Caco-2 (cell line): ENCODE measurements around the gene COX6A2. TPM values are rescaled to one million over a fixed set of nuclear protein-coding genes. Genes with fewer than 3 reads are reported as not detected.

Source experiments
- BruUV-seq: library from RNA; stranded (reverse); fragments of 400-500 nt; replicated peaks from 2 replicates; lab custom pipeline; 2021; lab: Mats Ljungman, UMichigan
- CTCF ChIA-PET: fragments of 300-600 bp; sonication (Branson Sonifier 250); formaldehyde crosslinking; loops from one replicate; lab custom pipeline; 2022; ENCODE audit warnings: antibody characterized with exemption; lab: Charles Lee
- POLR2A ChIA-PET: fragments of 300-600 bp; sonication (Branson Sonifier 250); formaldehyde crosslinking; loops from one replicate; lab custom pipeline; 2022; ENCODE audit warnings: antibody characterized with exemption; lab: Charles Lee
- DNase-seq, 2 experiments: peaks; one replicate each; pipeline versions ENCODE4 v3.0.0 to v3.0.0-alpha.2; 2020 to 2022
- H3K27me3 ChIP-seq: replicated peaks from 2 replicates; pipeline ENCODE4 v1.6.0; 2011; ENCODE audit warnings: low read length; ENCODE audit not compliant: control insufficient read depth, insufficient read depth
- H3K36me3 ChIP-seq: 2 replicates; pipeline ENCODE4 v1.5.1; 2011; ENCODE audit warnings: low read length; ENCODE audit not compliant: control insufficient read depth, insufficient read depth
- H3K4me1 ChIP-seq: fragments of 250-450 bp; sonication (Bioruptor Pico); 2 replicates; pipeline ENCODE4 v1.5.1; 2020; ENCODE audit warnings: mild to moderate bottlenecking
- H3K4me3 ChIP-seq: 2 replicates; pipeline ENCODE4 v1.5.1; 2011; ENCODE audit warnings: low read depth, mild to moderate bottlenecking, control low read depth, low read length
- H3K9me3 ChIP-seq: fragments of 250-450 bp; sonication (Bioruptor Pico); 2 replicates; pipeline ENCODE4 v1.5.1; 2020; ENCODE audit warnings: mild to moderate bottlenecking, moderate library complexity
- H3K27ac Mint-ChIP-seq: one replicate; pipeline ENCODE4 v1.8.0; 2022; ENCODE audit warnings: mixed read lengths; ENCODE audit not compliant: unreplicated experiment
- H3K27me3 Mint-ChIP-seq: one replicate; pipeline ENCODE4 v1.8.0; 2022; ENCODE audit warnings: mixed read lengths; ENCODE audit not compliant: insufficient read depth, unreplicated experiment
- H3K36me3 Mint-ChIP-seq: one replicate; pipeline ENCODE4 v1.8.0; 2022; ENCODE audit warnings: mild to moderate bottlenecking, mixed read lengths; ENCODE audit not compliant: insufficient read depth, unreplicated experiment
- H3K4me1 Mint-ChIP-seq: one replicate; pipeline ENCODE4 v1.8.0; 2022; ENCODE audit warnings: low read depth, mixed read lengths; ENCODE audit not compliant: unreplicated experiment
- H3K4me3 Mint-ChIP-seq: one replicate; pipeline ENCODE4 v1.8.0; 2022; ENCODE audit warnings: mild to moderate bottlenecking, moderate library complexity, mixed read lengths; ENCODE audit not compliant: unreplicated experiment
- H3K9me3 Mint-ChIP-seq: one replicate; pipeline ENCODE4 v1.8.0; 2022; ENCODE audit warnings: mixed read lengths; ENCODE audit not compliant: unreplicated experiment
- CTCF ChIP-seq, 2 experiments: fragments of 200-600 bp in 1 of 2; IDR thresholded peaks; 1 replicate in 1 of 2; 2 replicates in 1 of 2; pipeline versions ENCODE4 v1.5.1 to v1.8.0; 2011 to 2022; ENCODE audit warnings: antibody characterized with exemption in 1 of 2, control low read depth in 1 of 2, inconsistent platforms in 1 of 2, low read depth in 1 of 2, low read length in 1 of 2, mild to moderate bottlenecking in 1 of 2, moderate library complexity in 1 of 2; ENCODE audit not compliant: insufficient read depth in 1 of 2, severe bottlenecking in 1 of 2, unreplicated experiment in 1 of 2
- intact Hi-C: fragments of 100-400 bp; cut with micrococcal nuclease; formaldehyde crosslinking; loops from one replicate; pipeline ENCODE4 v1.10.0; 2022; ENCODE audit not compliant: unreplicated experiment
- total RNA-seq: library from RNA; stranded (reverse); gene quantifications from 2 replicates; pipeline ENCODE4 v1.2.3, GENCODE V29; 2022

COX6A2 gene
- total RNA-seq, 1 experiment from 2014 or later = not detected

DNA sequence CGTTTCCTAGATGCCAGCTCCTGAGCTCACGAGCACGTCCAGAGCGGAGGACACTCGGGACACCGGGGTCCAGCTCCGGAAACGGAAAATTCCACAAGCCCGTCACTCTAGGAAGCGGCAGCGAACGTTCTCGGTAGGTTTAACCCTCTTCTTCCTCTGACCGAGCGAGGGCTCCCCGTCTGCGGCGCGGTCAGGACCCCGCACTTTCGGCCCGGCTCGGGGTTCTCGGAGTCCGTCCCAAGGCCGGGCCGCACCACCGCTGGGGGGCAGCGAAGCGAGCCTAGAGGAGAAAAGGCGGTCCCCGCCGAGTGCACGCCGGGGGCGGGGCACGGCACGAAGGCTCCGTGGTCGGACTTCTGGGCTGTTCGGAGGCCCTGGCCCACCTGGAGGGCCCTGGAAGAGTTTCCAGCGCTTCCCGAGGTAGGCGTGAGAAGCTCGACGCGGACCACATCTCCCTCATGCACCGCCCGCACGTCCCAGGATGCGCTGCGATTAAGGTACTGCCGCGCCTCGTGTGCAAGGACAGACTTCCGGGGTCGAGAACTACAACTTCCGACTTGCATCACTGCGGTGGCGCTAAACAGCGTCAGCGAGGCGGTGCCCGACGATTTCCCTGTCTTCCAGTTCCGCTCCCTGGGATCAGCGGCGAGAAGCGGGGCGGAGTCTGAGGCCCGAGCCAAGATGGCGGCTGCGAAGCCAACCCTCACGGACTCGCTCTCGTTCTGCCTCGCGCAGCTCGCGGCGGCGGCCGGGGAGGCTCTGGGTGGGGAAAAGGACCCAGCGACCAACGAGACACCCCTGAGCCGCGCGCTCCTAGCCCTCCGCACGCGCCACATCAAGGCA lies 30.9 kb upstream of the COX6A2 start, which contains the start of gene ARMC5:
Gene ARMC5 (plus strand): TSS at position 658 of the 843 bp plus-strand sequence. CDS start 24 bp downstream, at position 682.
- DNase-seq = peak; percentile 95 to 97
- Mint-ChIP-seq H3K9me3 (no peaks in the 10 kb centered on the region), H3K27ac (peak within 1 kb of the TSS; percentile 85), H3K4me3 (peak within 1 kb of the TSS; percentile 79), H3K27me3 (no peaks in the 10 kb centered on the region), H3K4me1 (peaks cover 6% of the 10 kb centered on the region), H3K36me3 (peaks cover 22% of the 10 kb centered on the region)
- H3K36me3 ChIP-seq = peaks cover 1% of the 10 kb centered on the region; the same call in 1 of the 2 replicates
- H3K9me3 ChIP-seq = no peaks in the 10 kb centered on the region
- POLR2A ChIA-PET = interaction anchor here (0.7 to 3.5 kb wide), 10 partner anchors 13 to 414 kb away, joined by 5 to 30 read pairs (median 10); partner anchors contain the start of genes FUS, KAT8, RUSF1 and TGFB1I1
- peak within 1 kb of the TSS; percentile 78 for H3K4me3 ChIP-seq
- intact Hi-C loops = loop anchor here (1.0 to 10.0 kb wide), 6 partner anchors 18 to 416 kb away; partner anchors contain the start of genes PRSS8, ZNF267, ZNF646 and ZNF668
- H3K4me1 ChIP-seq = peaks cover 13% of the 10 kb centered on the region; the same call in 1 of the 2 replicates
- TF ChIP-seq CTCF (IDR thresholded peaks at IDR 0.05; ENCODE audit: insufficient read depth in 1 of 2, low read depth in 1 of 2, low read length in 1 of 2, severe bottlenecking in 1 of 2, unreplicated experiment in 1 of 2) = peak; percentile 63 to 79
- BruUV-seq = TSS peak; percentile 36
- no peaks in the 10 kb centered on the region for H3K27me3 ChIP-seq
- CTCF ChIA-PET = interaction anchor here (0.7 to 4.3 kb wide), 12 partner anchors 15 to 1446 kb away, joined by 3 to 33 read pairs (median 3); partner anchors contain the start of genes ZNF668 and ZNF843

GRCh38 chr16:31458073-31458843 lies 30.1 kb upstream of the COX6A2 start:
- peaks cover 17% of the 10 kb centered on the region for H3K4me1 ChIP-seq
- ChIA-PET POLR2A (interaction anchor here (0.7 to 3.5 kb wide), 7 partner anchors 16 to 316 kb away, joined by 3 to 30 read pairs (median 8); partner anchors contain the start of genes FUS, RUSF1 and ZNF843), CTCF (interaction anchor here (0.7 to 4.3 kb wide), 8 partner anchors 15 to 1445 kb away, joined by 3 to 33 read pairs (median 4); partner anchors contain the start of genes ZNF668 and ZNF843)
- intact Hi-C loops = loop anchor here (2.0 to 10.0 kb wide), 3 partner anchors 323 to 417 kb away; partner anchors contain the start of genes PRSS8, ZNF267, ZNF646 and ZNF668
- peak; percentile 3 to 60 for TF ChIP-seq CTCF (IDR thresholded peaks at IDR 0.05; ENCODE audit: insufficient read depth in 1 of 2, low read depth in 1 of 2, low read length in 1 of 2, severe bottlenecking in 1 of 2, unreplicated experiment in 1 of 2)
- Mint-ChIP-seq H3K27ac (peak overlapping the region; percentile 85), H3K27me3 (no peaks in the 10 kb centered on the region), H3K4me3 (peak overlapping the region; percentile 79), H3K36me3 (peaks cover 19% of the 10 kb centered on the region), H3K4me1 (peaks cover 11% of the 10 kb centered on the region), H3K9me3 (no peaks in the 10 kb centered on the region)
- no peaks in the 10 kb centered on the region; the same call in 1 of the 2 replicates for H3K36me3 ChIP-seq
- H3K27me3 ChIP-seq = no peaks in the 10 kb centered on the region
- H3K4me3 ChIP-seq = peak overlapping the region; percentile 78
- no TSS peak for BruUV-seq
- H3K9me3 ChIP-seq = no peaks in the 10 kb centered on the region
- DNase-seq = peak; percentile 75 to 77
